Measurements from ENCODE around the gene EXO1.
"Not testable (repeated sequence)": the region's sequence is repeated elsewhere in the genome, so short reads cannot be mapped to it uniquely, and the experiment has no call there.

Gene EXO1

DNA sequence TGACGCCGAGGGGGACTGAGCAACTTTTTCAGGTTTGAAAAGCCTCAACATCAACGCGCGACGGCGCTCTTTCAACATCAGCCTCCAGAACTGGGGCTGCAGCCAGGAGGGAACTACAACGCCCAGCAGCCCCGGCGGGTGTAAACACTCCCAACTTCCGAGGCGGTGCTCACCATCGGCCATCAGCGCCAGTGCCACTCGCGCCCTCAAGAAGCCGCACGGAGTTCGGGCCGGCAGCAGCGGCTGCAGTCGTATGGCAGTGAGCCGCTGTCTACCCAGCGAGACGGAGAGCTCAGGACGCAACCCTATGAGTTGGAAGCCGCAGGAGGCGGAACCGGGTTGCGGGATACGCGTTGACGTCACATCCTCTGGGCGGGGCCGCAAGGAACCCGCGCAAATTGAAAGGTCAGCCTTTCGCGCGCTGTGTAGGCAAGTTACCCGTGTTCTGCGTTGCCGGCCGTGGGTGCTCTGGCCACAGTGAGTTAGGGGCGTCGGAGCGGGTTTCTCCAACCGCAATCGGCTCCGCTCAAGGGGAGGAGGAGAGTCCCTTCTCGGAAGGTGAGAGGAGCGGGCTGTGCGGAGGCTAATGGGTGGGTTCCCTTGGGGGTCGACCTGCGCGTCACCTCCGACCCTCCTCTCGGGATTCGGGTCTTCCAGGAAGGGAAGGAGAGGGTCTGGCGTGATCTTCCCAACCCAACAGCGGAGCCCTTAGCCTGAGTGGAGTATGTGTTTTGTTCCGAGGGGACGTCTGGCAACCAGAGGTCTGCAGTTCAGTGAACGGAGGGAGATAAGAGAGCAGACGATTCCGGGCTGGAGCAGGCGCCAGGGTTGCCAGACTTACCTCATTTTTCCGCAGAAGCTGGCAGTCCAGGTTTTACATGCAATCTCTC, at the start of gene EXO1:
EXO1 (plus strand) TSS at position 409 of the 890 bp plus-strand sequence. CDS start 2,222 bp downstream, outside the sequence.
- DNase-seq: peak; percentile 79

DNA sequence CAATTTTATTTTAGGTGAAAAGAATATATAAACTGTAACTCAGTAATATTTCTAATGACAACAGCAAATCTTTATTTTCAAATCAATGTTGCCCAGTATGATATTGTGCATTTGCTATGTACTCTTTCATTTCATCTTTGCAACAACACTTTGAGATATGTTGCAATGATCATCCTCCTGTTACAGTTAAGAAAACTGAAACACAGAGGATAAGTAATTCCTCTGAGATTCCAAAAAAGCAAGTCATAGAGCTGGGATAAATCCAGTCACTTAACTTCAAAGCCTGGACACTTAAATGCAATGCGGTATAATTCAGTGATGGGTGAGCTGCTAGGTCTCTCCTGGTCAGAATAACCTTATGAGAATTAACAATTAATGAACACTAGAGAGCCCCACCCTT, 48.6 kb upstream of the EXO1 start:
- DNase-seq: no peak

GRCh38 chr1:241800640-241801039, 47.4 kb upstream of the EXO1 start:
- DNase-seq: no peak

- no peak for DNase-seq
These were observed 45.1 kb upstream of the EXO1 start for GRCh38 chr1:241802863-241803262.

- not testable (repeated sequence) for DNase-seq
These were observed 43.3 kb upstream of the EXO1 start for GRCh38 chr1:241804706-241805105.

DNA sequence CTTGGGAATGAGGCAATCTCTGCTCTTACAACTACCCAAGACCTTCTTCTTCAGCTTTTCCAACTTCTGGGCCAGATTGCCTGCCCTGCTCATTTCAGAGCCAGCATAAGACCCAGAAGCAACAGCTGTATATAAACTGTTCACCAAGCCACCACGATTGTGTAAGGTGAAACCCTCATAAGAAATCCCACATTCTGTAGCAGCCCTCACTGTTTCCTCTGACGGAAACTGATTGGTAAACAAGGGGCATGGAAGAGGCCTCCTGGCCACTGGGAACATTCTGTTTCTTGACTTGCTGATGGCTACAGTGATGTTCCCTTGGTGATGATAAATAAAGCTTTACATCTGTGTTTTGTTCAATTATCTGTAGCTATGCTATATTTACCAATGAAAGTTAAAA, 39.7 kb upstream of the EXO1 start:
- DNase-seq: no peak

DNA sequence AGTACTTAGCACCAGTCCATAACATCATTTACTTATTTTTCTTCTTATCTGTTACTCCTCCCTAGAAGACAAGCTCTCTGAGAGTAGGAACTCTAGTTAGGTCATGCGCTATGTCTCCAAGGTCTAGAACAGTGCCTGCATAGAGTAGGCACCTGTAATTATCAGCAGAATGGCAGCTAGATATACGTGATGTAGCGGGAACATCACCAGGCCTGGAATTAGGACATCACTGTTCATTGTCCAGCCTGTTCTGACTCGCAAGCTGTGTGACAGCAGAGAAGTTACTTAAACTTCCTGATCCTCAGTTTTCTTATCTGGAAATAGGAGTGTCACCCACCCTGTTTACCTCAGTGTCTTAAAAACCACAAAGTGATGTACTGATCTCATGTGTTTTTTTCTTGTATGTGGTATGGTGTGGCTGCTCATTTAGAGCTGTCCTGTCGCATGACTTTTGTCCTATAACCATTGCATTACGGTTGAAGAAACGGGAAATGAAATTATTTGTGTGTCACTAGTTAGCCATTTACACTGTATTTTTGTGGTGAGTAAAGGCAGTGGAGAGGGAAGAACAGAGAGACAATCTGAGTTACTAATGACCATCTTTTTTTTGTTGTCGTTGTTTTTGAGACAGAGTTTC, 37.1 kb upstream of the EXO1 start:
- no peak for DNase-seq

- no peak for DNase-seq
These were observed 34.2 kb upstream of the EXO1 start for GRCh38 chr1:241813768-241814320.

DNA sequence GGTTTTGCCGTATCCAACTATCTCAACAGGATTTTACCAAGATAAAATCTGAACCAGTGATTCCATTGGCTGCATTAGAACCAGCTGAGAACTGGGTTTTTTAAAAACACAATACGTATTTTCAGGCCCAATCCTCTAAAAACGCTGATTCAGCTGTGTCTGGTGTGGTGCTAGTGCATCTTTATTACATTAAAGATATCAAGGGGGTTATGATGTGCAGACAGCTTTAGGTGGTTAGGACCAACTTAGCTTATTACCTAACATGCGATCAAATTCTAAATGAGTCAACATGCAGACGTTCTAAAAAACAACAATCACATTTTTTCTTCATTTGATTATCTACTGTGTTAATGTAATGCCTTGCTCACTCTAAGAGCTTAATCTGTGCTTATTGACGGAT, 32.0 kb upstream of the EXO1 start:
- DNase-seq: no peak

- DNase-seq: no peak
These were observed 30.6 kb upstream of the EXO1 start for GRCh38 chr1:241817331-241817792.

DNA sequence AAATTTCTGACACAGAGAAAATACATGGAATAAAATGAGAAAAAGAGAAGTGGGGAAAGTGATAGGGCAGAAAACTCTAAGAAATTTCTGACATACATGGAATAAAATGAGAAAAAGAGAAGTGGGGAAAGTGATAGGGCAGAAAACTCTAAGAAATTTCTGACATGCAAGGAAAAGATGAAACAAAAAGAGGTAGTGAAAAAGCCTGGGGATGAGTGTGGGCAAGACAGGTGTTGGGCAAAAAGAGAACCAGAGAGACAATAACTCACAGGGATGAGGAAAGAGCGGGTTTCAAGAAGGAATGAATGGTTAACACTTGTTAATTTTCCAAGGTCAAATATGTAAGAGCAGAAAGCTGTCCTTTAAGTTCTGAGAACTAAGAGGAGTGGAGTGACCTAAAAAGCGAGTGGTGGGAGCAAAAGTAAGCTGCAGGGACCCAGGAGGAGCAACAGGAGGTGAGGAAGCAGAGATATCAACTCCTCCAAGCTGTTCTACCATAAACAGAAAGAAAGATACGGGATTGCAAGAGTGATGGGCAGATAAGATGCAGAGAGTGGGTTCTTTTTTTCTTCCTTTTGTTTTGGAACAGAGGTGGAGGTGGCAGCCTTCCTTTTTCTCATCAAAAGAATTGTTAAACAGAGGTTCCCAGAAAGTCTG, 29.9 kb upstream of the EXO1 start:
- no peak for DNase-seq

DNA sequence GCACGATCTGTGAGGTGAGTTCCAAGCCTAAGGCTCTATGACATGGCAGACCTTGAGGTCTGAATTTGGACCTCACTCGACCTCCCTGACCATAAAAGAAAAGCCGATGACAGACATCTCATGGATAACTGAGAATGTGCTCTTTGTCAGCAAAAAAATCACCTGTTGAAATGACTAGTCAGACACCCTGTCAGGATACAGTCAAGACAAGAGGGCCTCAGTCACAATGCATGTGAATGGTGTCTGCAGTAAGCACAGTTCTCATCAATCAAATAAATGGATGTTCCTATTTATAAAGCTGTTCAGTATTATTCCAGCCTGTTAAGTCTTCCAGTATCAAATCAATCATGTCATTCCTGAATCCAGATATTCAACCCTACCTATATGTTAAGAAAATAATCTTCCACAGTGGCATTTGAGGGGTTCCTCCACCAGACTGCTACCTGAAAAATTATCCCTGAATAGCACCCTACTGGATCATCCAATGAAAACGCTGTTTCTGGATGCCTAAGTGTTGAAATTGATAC, 28.6 kb upstream of the EXO1 start:
- DNase-seq: no peak

DNA sequence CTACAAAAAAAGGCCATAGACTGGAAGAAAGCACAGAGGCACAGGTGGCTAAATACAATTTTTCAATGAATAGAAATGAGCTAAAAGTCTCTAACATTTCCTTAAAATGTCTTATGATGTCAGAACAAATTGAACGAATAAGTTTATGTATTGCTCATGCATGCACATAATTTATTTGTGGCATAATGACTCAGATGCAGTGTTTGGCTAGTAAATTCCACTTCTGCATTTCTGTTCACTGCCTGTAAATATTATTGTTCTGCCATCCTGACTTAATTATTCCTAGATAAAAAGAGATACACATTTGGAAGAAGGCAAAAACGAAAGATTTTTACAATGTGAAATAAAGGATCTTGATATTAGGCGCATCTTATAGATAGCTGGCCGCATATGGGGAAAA, 26.6 kb upstream of the EXO1 start:
- no peak for DNase-seq

DNA sequence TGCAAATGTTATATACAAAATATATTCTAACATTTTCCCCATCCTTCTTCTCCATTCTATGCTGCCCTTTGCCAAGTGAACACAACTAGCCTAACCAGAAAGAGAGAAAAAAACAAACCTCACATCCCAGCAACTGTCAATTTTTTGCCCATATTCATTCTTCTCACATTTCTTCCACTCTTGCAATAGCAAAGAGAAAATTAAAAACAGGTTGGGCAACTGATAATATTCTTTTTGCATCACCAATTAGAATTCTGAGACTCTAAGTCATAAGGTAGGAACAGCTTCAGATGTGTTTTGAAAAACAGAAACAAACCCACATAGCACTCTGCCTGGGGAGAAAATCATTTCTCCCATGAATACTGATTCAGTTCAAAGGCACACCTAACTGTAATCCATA, 25.2 kb upstream of the EXO1 start:
- no peak for DNase-seq

DNA sequence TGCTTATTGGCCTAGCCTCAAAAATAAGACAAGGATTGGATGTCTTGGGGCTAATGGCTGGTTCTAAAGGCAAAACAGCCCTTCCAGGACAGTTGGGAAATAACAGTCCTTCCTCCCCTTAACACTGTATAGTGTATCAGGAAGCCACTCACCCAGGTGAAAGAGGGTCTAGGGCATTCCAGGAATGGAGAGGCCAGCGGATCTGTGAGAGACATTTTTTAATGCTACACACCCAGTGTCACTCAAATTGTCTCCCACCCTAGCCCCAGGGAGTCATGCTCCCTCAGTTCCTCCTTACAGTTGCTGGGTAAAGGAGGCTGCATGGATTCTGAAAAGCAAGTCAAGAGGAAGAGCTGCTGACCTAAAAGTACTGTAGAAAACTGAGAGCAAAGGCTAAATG, 24.1 kb upstream of the EXO1 start:
- DNase-seq: no peak

GRCh38 chr1:241825581-241825980, 22.4 kb upstream of the EXO1 start:
- no peak for DNase-seq

- DNase-seq: not testable (repeated sequence)
These were observed 21.4 kb upstream of the EXO1 start for GRCh38 chr1:241826613-241827012.

GRCh38 chr1:241827264-241827663, 20.7 kb upstream of the EXO1 start:
- DNase-seq: no peak

GRCh38 chr1:241828463-241829021, 19.5 kb upstream of the EXO1 start:
- no peak for DNase-seq

DNA sequence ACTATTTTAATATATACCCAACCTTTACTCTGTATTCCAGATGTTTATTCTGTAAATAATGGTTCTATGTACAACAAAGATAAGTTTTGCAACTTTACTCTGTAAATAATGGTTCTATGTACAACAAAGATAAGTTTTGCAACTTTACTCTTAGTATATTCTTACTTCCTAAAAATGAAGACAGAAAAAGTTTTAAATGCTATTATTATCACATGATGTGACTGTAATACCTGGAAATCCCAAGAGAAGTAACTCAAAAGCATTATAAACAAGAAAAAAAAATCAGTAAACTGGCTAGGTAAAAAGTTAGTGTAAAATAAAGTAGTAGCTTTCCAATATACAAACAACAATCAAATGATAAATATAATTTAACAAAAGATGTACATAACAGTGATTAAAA, 18.5 kb upstream of the EXO1 start:
- no peak for DNase-seq

- DNase-seq: peak; percentile 27
These were observed 13.1 kb upstream of the EXO1 start for GRCh38 chr1:241834733-241835377.

DNA sequence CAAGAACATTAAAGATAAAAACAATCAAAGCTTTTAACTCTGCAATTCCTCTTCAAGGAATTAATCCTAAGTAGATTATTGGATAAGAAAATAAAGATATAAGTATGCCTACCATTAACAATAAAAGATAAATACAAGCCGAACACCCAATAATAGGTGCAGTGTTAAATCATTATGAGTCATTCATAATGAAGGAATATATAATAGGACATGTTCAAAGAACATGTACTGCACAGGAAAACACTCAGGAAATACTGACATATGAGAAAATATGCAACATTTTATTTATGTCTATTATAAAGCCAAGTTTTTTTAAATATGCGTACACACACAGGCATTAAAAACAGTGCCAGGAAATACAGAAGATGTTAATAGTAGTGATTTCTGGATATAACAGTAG, 11.1 kb upstream of the EXO1 start:
- no peak for DNase-seq
